Glutamatergic neuron (in vitro differentiated cells): ENCODE data around the gene KDM1A. TPM values are rescaled to one million over a fixed set of nuclear protein-coding genes. Genes with fewer than 3 reads are reported as not detected.

Source experiments
- DNase-seq: peaks from one replicate; pipeline ENCODE4 v3.0.0; 2022
- H3K27ac Mint-ChIP-seq: one replicate; pipeline ENCODE4 v1.8.0; 2020; ENCODE audit warnings: mild to moderate bottlenecking, mixed read lengths, inconsistent platforms; ENCODE audit not compliant: unreplicated experiment
- H3K27me3 Mint-ChIP-seq: one replicate; pipeline ENCODE4 v1.8.0; 2020; ENCODE audit warnings: mild to moderate bottlenecking, moderate library complexity, mixed read lengths, inconsistent platforms; ENCODE audit not compliant: unreplicated experiment
- H3K36me3 Mint-ChIP-seq: one replicate; pipeline ENCODE4 v1.8.0; 2020; ENCODE audit warnings: mild to moderate bottlenecking, mixed read lengths, inconsistent platforms; ENCODE audit not compliant: unreplicated experiment
- H3K4me1 Mint-ChIP-seq: one replicate; pipeline ENCODE4 v1.8.0; 2020; ENCODE audit warnings: mild to moderate bottlenecking, low read depth, mixed read lengths, inconsistent platforms; ENCODE audit not compliant: unreplicated experiment
- H3K4me3 Mint-ChIP-seq: one replicate; pipeline ENCODE4 v1.8.0; 2020; ENCODE audit warnings: mild to moderate bottlenecking, mixed read lengths, inconsistent platforms; ENCODE audit not compliant: unreplicated experiment
- H3K9me3 Mint-ChIP-seq: one replicate; pipeline ENCODE4 v1.8.0; 2020; ENCODE audit warnings: mild to moderate bottlenecking, moderate library complexity, mixed read lengths, inconsistent platforms; ENCODE audit not compliant: unreplicated experiment
- CTCF ChIP-seq: fragments of 200-600 bp; sonication (generic); IDR thresholded peaks from one replicate; pipeline ENCODE4 v1.5.0; 2021; ENCODE audit not compliant: partially characterized antibody, unreplicated experiment
- total RNA-seq: library from RNA; stranded (reverse); fragmentation: NEBNext Ultra II Directional; extraction: Animal tissue kit (Norgen Biotek cat#: 25700); gene quantifications from one replicate; pipeline ENCODE4 v1.2.1, GENCODE V29; 2021; ENCODE audit not compliant: unreplicated experiment

The KDM1A gene
- total RNA-seq, 1 donor from 2014 or later = 301 TPM

- Mint-ChIP-seq H3K9me3 (no peaks in the 10 kb centered on the region), H3K27ac (no peak overlapping the region), H3K27me3 (no peaks in the 10 kb centered on the region), H3K4me3 (no peak overlapping the region), H3K4me1 (peaks cover 8% of the 10 kb centered on the region), H3K36me3 (no peaks in the 10 kb centered on the region)
- no peak for DNase-seq
- no peak for TF ChIP-seq CTCF
Observed at GRCh38 chr1:23123528-23123927, 104.3 kb downstream of the KDM1A start.

GRCh38 chr1:23124259-23125026 lies 105.2 kb downstream of the KDM1A start:
- H3K27me3 Mint-ChIP-seq = no peaks in the 10 kb centered on the region
- H3K4me1 Mint-ChIP-seq = peaks cover 8% of the 10 kb centered on the region
- no peak overlapping the region for H3K4me3 Mint-ChIP-seq
- H3K27ac Mint-ChIP-seq = no peak overlapping the region
- no peaks in the 10 kb centered on the region for H3K36me3 Mint-ChIP-seq
- no peak for DNase-seq
- no peak for TF ChIP-seq CTCF
- no peaks in the 10 kb centered on the region for H3K9me3 Mint-ChIP-seq

- no peak for TF ChIP-seq CTCF
- Mint-ChIP-seq H3K4me1 (peaks cover 10% of the 10 kb centered on the region), H3K4me3 (no peak overlapping the region), H3K27ac (no peak overlapping the region), H3K9me3 (no peaks in the 10 kb centered on the region), H3K27me3 (no peaks in the 10 kb centered on the region), H3K36me3 (no peaks in the 10 kb centered on the region)
- DNase-seq = no peak
Observed at GRCh38 chr1:23125489-23125888, 106.2 kb downstream of the KDM1A start.

GRCh38 chr1:23126200-23126599 lies 106.9 kb downstream of the KDM1A start:
- TF ChIP-seq CTCF = no peak

GRCh38 chr1:23126801-23127200 lies 107.5 kb downstream of the KDM1A start:
- no peaks in the 10 kb centered on the region for H3K9me3 Mint-ChIP-seq
- peaks cover 10% of the 10 kb centered on the region for H3K4me1 Mint-ChIP-seq
- no peak overlapping the region for H3K4me3 Mint-ChIP-seq

More at GRCh38 chr1:23126200-23126599, 106.9 kb downstream of the KDM1A start:
- no peak for DNase-seq
- no peaks in the 10 kb centered on the region for H3K36me3 Mint-ChIP-seq
- no peaks in the 10 kb centered on the region for H3K9me3 Mint-ChIP-seq
- no peak overlapping the region for H3K4me3 Mint-ChIP-seq
- H3K4me1 Mint-ChIP-seq = peaks cover 10% of the 10 kb centered on the region
- H3K27me3 Mint-ChIP-seq = no peaks in the 10 kb centered on the region
- H3K27ac Mint-ChIP-seq = no peak overlapping the region

More at GRCh38 chr1:23126801-23127200, 107.5 kb downstream of the KDM1A start:
- Mint-ChIP-seq H3K27me3 (no peaks in the 10 kb centered on the region), H3K36me3 (no peaks in the 10 kb centered on the region), H3K27ac (no peak overlapping the region)
- no peak for DNase-seq
- TF ChIP-seq CTCF = no peak
